ELF-1 (cell line): Measurements from ENCODE around the gene ZBTB7C.

Source experiments
- DNase-seq: peaks from one replicate; pipeline ENCODE4 v3.0.0-alpha.2; 2016; ENCODE audit warnings: low read depth, low spot score

ZBTB7C gene

GRCh38 chr18:48003426-48004349 lies 405.5 kb downstream of the ZBTB7C start:
- DNase-seq = peak; percentile 78

- DNase-seq = peak; percentile 91
Observed at GRCh38 chr18:48002933-48003365, 406.2 kb downstream of the ZBTB7C start.

GRCh38 chr18:48000701-48001100 lies 408.5 kb downstream of the ZBTB7C start:
- DNase-seq = no peak

GRCh38 chr18:47999801-48000248 lies 409.4 kb downstream of the ZBTB7C start:
- no peak for DNase-seq

- DNase-seq = peak; percentile 80
Observed at GRCh38 chr18:47997338-47997780, 411.8 kb downstream of the ZBTB7C start.

GRCh38 chr18:47996091-47996541 lies 413.1 kb downstream of the ZBTB7C start:
- peak; percentile 43 for DNase-seq

- DNase-seq = no peak
Observed at GRCh38 chr18:47995654-47996053, 413.5 kb downstream of the ZBTB7C start.

- DNase-seq = peak; percentile 56
Observed at GRCh38 chr18:47993409-47993808, 415.8 kb downstream of the ZBTB7C start.

- DNase-seq = no peak
Observed at GRCh38 chr18:47992976-47993375, 416.2 kb downstream of the ZBTB7C start.

GRCh38 chr18:47992266-47992665 lies 416.9 kb downstream of the ZBTB7C start:
- DNase-seq = no peak

- no peak for DNase-seq
Observed at GRCh38 chr18:47990981-47991380, 418.2 kb downstream of the ZBTB7C start.

GRCh38 chr18:47987388-47987699 lies 421.8 kb downstream of the ZBTB7C start:
- no peak for DNase-seq

GRCh38 chr18:47986620-47987387 lies 422.4 kb downstream of the ZBTB7C start:
- no peak for DNase-seq

GRCh38 chr18:47985866-47986265 lies 423.3 kb downstream of the ZBTB7C start:
- DNase-seq = no peak

GRCh38 chr18:47984991-47985390 lies 424.2 kb downstream of the ZBTB7C start:
- no peak for DNase-seq

GRCh38 chr18:47983946-47984345 lies 425.2 kb downstream of the ZBTB7C start:
- no peak for DNase-seq

- DNase-seq = no peak
Observed at GRCh38 chr18:47983055-47983454, 426.1 kb downstream of the ZBTB7C start.

GRCh38 chr18:47981830-47982229 lies 427.4 kb downstream of the ZBTB7C start:
- DNase-seq = no peak

GRCh38 chr18:47981320-47981719 lies 427.9 kb downstream of the ZBTB7C start:
- DNase-seq = peak; percentile 52

- peak; percentile 77 for DNase-seq
Observed at GRCh38 chr18:47979611-47980200, 429.5 kb downstream of the ZBTB7C start.

- no peak for DNase-seq
Observed at GRCh38 chr18:47978603-47979002, 430.6 kb downstream of the ZBTB7C start.

- no peak for DNase-seq
Observed at GRCh38 chr18:47978141-47978540, 431.0 kb downstream of the ZBTB7C start.
